HG03139 (cell line): ENCODE data around the gene TJP1.
"Not testable (repeated sequence)": the region's sequence is repeated elsewhere in the genome, so short reads cannot be mapped to it uniquely, and the experiment has no call there.

Experiments
- ATAC-seq: cut with Tn5 transposase; IDR thresholded peaks from one replicate; pipeline ENCODE4 v1.9.1; 2021; ENCODE audit not compliant: unreplicated experiment

TJP1 gene

GRCh38 chr15:29840054-29840453 is 17.8 kb upstream of the TJP1 start:
- no peak for ATAC-seq

GRCh38 chr15:29838352-29839010 is 16.2 kb upstream of the TJP1 start:
- no peak for ATAC-seq

- ATAC-seq = no peak
Observed at GRCh38 chr15:29835301-29835700, 13.0 kb upstream of the TJP1 start.

GRCh38 chr15:29832709-29833108 is 10.4 kb upstream of the TJP1 start:
- no peak for ATAC-seq

- ATAC-seq = no peak
Observed at GRCh38 chr15:29826908-29827820, 4.9 kb upstream of the TJP1 start.

GRCh38 chr15:29825227-29825626 is 3.0 kb upstream of the TJP1 start:
- no peak for ATAC-seq

- ATAC-seq = no peak
Observed at GRCh38 chr15:29822684-29823459, 604 bp upstream of the TJP1 start.

GRCh38 chr15:29821416-29822099 is 710 bp downstream of the TJP1 start:
- ATAC-seq = no peak

- ATAC-seq = no peak
Observed at GRCh38 chr15:29820394-29821154, 1.7 kb downstream of the TJP1 start.

GRCh38 chr15:29819979-29820378 is 2.3 kb downstream of the TJP1 start:
- ATAC-seq = no peak

GRCh38 chr15:29818141-29818540 is 4.1 kb downstream of the TJP1 start:
- no peak for ATAC-seq

GRCh38 chr15:29817455-29817854 is 4.8 kb downstream of the TJP1 start:
- not testable (repeated sequence) for ATAC-seq

GRCh38 chr15:29815000-29815710 is 7.1 kb downstream of the TJP1 start:
- ATAC-seq = no peak

- ATAC-seq = no peak
Observed at GRCh38 chr15:29813009-29813408, 9.3 kb downstream of the TJP1 start.

- no peak for ATAC-seq
Observed at GRCh38 chr15:29812384-29812694, 9.9 kb downstream of the TJP1 start.

GRCh38 chr15:29811691-29812383 is 10.4 kb downstream of the TJP1 start:
- no peak for ATAC-seq

GRCh38 chr15:29805708-29806104 is 16.6 kb downstream of the TJP1 start:
- ATAC-seq = no peak

GRCh38 chr15:29805043-29805707 is 17.1 kb downstream of the TJP1 start:
- no peak for ATAC-seq

- ATAC-seq = no peak
Observed at GRCh38 chr15:29802411-29802810, 19.9 kb downstream of the TJP1 start.
